Breast epithelium (tissue), 4 donors: Measurements from ENCODE around the gene CT45A8. TPM values are rescaled to one million over a fixed set of nuclear protein-coding genes. Genes with fewer than 3 reads are reported as not detected.
"Not testable (repeated sequence)": the region's sequence is repeated elsewhere in the genome, so short reads cannot be mapped to it uniquely, and the experiment has no call there.

Experiments
- DNase-seq, 2 donors: peaks; one replicate each; pipeline ENCODE4 v3.0.0-alpha.2; 2019; ENCODE audit warnings: low spot score in 2 of 2
- H3K27ac ChIP-seq, 2 donors: fragments of 200-600 bp; sonication (generic) in 1 of 2; one replicate each; pipeline ENCODE4 v1.5.1; 2016 to 2019; ENCODE audit warnings: mild to moderate bottlenecking in 1 of 2
- H3K27me3 ChIP-seq, 2 donors: fragments of 200-600 bp; sonication (generic) in 1 of 2; one replicate each; pipeline versions ENCODE4 v1.5.1 to v1.6.0; 2017 to 2019; ENCODE audit warnings: control low read depth in 1 of 2, mild to moderate bottlenecking in 1 of 2
- H3K36me3 ChIP-seq: fragments of 200-600 bp; one replicate; pipeline ENCODE4 v1.5.1; 2019
- H3K4me1 ChIP-seq, 2 donors: fragments of 200-600 bp; sonication (generic); one replicate each; pipeline ENCODE4 v1.5.1; 2016 to 2019; ENCODE audit warnings: control low read depth in 1 of 2
- H3K4me3 ChIP-seq, 3 donors: fragments of 200-600 bp; sonication (generic); 1 replicate in 2 of 3; 2 replicates in 1 of 3; pipeline ENCODE4 v1.5.1; 2016 to 2019; ENCODE audit warnings: mild to moderate bottlenecking in 3 of 3, moderate library complexity in 2 of 3
- H3K9me3 ChIP-seq, 2 donors: fragments of 200-600 bp; sonication (generic) in 1 of 2; one replicate each; pipeline ENCODE4 v1.5.1; 2016 to 2019; ENCODE audit warnings: control low read depth in 1 of 2
- CTCF ChIP-seq, 3 donors: fragments of 450-650 bp; IDR thresholded peaks; one replicate each; pipeline ENCODE4 v1.5.1; 2016 to 2017; ENCODE audit warnings: antibody characterized with exemption in 3 of 3, mild to moderate bottlenecking in 3 of 3, moderate library complexity in 3 of 3
- POLR2A ChIP-seq: fragments of 450-650 bp; IDR thresholded peaks from one replicate; pipeline ENCODE4 v1.6.1; 2016; ENCODE audit warnings: antibody characterized with exemption, mild to moderate bottlenecking, moderate library complexity
- POLR2AphosphoS5 ChIP-seq, 3 donors: sonication (generic); formaldehyde crosslinking; IDR thresholded peaks; one replicate each; pipeline ENCODE4 v1.6.1; 2017; ENCODE audit warnings: antibody characterized with exemption in 3 of 3
- intact Hi-C: fragments of 100-400 bp; cut with DNase I; formaldehyde crosslinking; loops from one replicate; pipeline ENCODE4 v1.15.1; 2023; ENCODE audit warnings: low total_unique reads
- total RNA-seq, 3 donors: library from RNA; depleted of rRNA; stranded (reverse); fragments of >200 nt; gene quantifications; one replicate each; pipeline ENCODE4 v1.1.0, GENCODE V29; 2016

CT45A8 gene
- not detected for total RNA-seq

GRCh38 chrX:135854438-135854837, at the start of gene CT45A8:
Gene CT45A8 (minus strand): TSS chrX:135854538. CDS start chrX:135850783, 3,755 bp downstream.
- intact Hi-C loops, H3K4me1 ChIP-seq, DNase-seq, H3K9me3 ChIP-seq, H3K27me3 ChIP-seq, H3K27ac ChIP-seq, H3K36me3 ChIP-seq, H3K4me3 ChIP-seq: not testable (repeated sequence)

- Histone ChIP-seq H3K4me1 (no peaks in the 10 kb centered on the region), H3K36me3 (no peaks in the 10 kb centered on the region), H3K27ac (no peak within 1 kb of the TSS), H3K9me3 (no peaks in the 10 kb centered on the region), H3K27me3 (peaks cover 0 to 20% of the 10 kb centered on the region in 2 donors), H3K4me3 (no peak within 1 kb of the TSS)
- intact Hi-C loops = no loop called here
- no peak for DNase-seq
- no peak for TF ChIP-seq POLR2A
- no peak for TF ChIP-seq POLR2AphosphoS5 (IDR thresholded peaks at IDR 0.05)
- no peak for TF ChIP-seq CTCF (IDR thresholded peaks at IDR 0.05)
Observed at GRCh38 chrX:135893294-135893817, 39.0 kb upstream of the CT45A8 start, which contains the start of the genes CT45A10 and SAGE1. Gene CT45A10 (minus strand): TSS chrX:135893444. CDS start chrX:135885344, 8,100 bp downstream. Gene SAGE1 (plus strand): TSS chrX:135893716. CDS start chrX:135896243, 2,527 bp downstream.

- Histone ChIP-seq H3K9me3 (no peaks in the 10 kb centered on the region), H3K36me3 (no peaks in the 10 kb centered on the region), H3K4me3 (no peak overlapping the region), H3K27ac (no peak overlapping the region), H3K27me3 (peaks cover 0 to 20% of the 10 kb centered on the region in 2 donors), H3K4me1 (no peaks in the 10 kb centered on the region)
- DNase-seq = no peak
- TF ChIP-seq POLR2A (no peak), CTCF (IDR thresholded peaks at IDR 0.05) (no peak), POLR2AphosphoS5 (IDR thresholded peaks at IDR 0.05) (no peak)
- intact Hi-C loops = no loop called here
Observed at GRCh38 chrX:135892781-135893180, 38.4 kb upstream of the CT45A8 start.

- Histone ChIP-seq H3K27me3 (peaks cover 0 to 16% of the 10 kb centered on the region in 2 donors), H3K4me1 (no peaks in the 10 kb centered on the region), H3K4me3 (no peak overlapping the region), H3K27ac (no peak overlapping the region), H3K36me3 (no peaks in the 10 kb centered on the region), H3K9me3 (no peaks in the 10 kb centered on the region)
- no peak for DNase-seq
- TF ChIP-seq CTCF (IDR thresholded peaks at IDR 0.05) (no peak), POLR2AphosphoS5 (IDR thresholded peaks at IDR 0.05) (no peak), POLR2A (no peak)
- intact Hi-C loops = no loop called here
Observed at GRCh38 chrX:135890087-135890585, 35.8 kb upstream of the CT45A8 start.

GRCh38 chrX:135888976-135889375, 34.6 kb upstream of the CT45A8 start:
- H3K9me3 ChIP-seq, H3K27ac ChIP-seq, H3K4me1 ChIP-seq, intact Hi-C loops, H3K4me3 ChIP-seq, H3K36me3 ChIP-seq, DNase-seq: not testable (repeated sequence)
- peaks cover 0 to 16% of the 10 kb centered on the region in 2 donors for H3K27me3 ChIP-seq

GRCh38 chrX:135888230-135888629, 33.9 kb upstream of the CT45A8 start:
- H3K27ac ChIP-seq, intact Hi-C loops, H3K9me3 ChIP-seq, H3K4me3 ChIP-seq, DNase-seq, H3K4me1 ChIP-seq, H3K36me3 ChIP-seq: not testable (repeated sequence)
- H3K27me3 ChIP-seq = peaks cover 0 to 16% of the 10 kb centered on the region in 2 donors

GRCh38 chrX:135882741-135883140, 28.4 kb upstream of the CT45A8 start:
- DNase-seq, H3K9me3 ChIP-seq, H3K27me3 ChIP-seq, H3K27ac ChIP-seq, H3K36me3 ChIP-seq, intact Hi-C loops, H3K4me1 ChIP-seq, H3K4me3 ChIP-seq: not testable (repeated sequence)

GRCh38 chrX:135871712-135872111, 17.4 kb upstream of the CT45A8 start, which contains the start of gene CT45A9:
Gene CT45A9 (minus strand): TSS chrX:135871812. CDS start chrX:135868061, 3,751 bp downstream.
- H3K36me3 ChIP-seq, DNase-seq, intact Hi-C loops: not testable (repeated sequence)

GRCh38 chrX:135837180-135837579, 17.2 kb downstream of the CT45A8 start, which contains the start of gene CT45A7:
Gene CT45A7 (minus strand): TSS chrX:135837280. CDS start chrX:135833533, 3,747 bp downstream.
- DNase-seq, intact Hi-C loops, H3K4me1 ChIP-seq, H3K27ac ChIP-seq, H3K36me3 ChIP-seq, H3K4me3 ChIP-seq, H3K27me3 ChIP-seq, H3K9me3 ChIP-seq: not testable (repeated sequence)

More at GRCh38 chrX:135871712-135872111, 17.4 kb upstream of the CT45A8 start, which contains the start of gene CT45A9:
- H3K4me3 ChIP-seq, H3K9me3 ChIP-seq, H3K27ac ChIP-seq, H3K27me3 ChIP-seq, H3K4me1 ChIP-seq: not testable (repeated sequence)

- H3K4me3 ChIP-seq, H3K9me3 ChIP-seq, H3K27ac ChIP-seq, DNase-seq, intact Hi-C loops, H3K4me1 ChIP-seq, H3K36me3 ChIP-seq, H3K27me3 ChIP-seq: not testable (repeated sequence)
Observed at GRCh38 chrX:135819912-135820311, 34.4 kb downstream of the CT45A8 start, which contains the start of gene CT45A2. Gene CT45A2 (minus strand): TSS chrX:135820012. CDS start chrX:135816265, 3,747 bp downstream.
